ENCODE results near the gene ABCB11.
"Not testable (repeated sequence)": the region's sequence is repeated elsewhere in the genome, so short reads cannot be mapped to it uniquely, and the experiment has no call there.

The ABCB11 gene

GRCh38 chr2:168874368-168875054, 156.6 kb downstream of the ABCB11 start:
- no peak for DNase-seq

- not testable (repeated sequence) for DNase-seq
Measured at GRCh38 chr2:168870824-168871223, 160.3 kb downstream of the ABCB11 start.
